Measurements from ENCODE around the gene RHOT2. TPM values are rescaled to one million over a fixed set of nuclear protein-coding genes. Genes with fewer than 3 reads are reported as not detected.

The RHOT2 gene
- total and polyA plus RNA-seq, 2 of the 8 experiments (the other 6 are each of a cell fraction or from before 2014, with no cell fraction given) = 149 to 194 TPM

DNA sequence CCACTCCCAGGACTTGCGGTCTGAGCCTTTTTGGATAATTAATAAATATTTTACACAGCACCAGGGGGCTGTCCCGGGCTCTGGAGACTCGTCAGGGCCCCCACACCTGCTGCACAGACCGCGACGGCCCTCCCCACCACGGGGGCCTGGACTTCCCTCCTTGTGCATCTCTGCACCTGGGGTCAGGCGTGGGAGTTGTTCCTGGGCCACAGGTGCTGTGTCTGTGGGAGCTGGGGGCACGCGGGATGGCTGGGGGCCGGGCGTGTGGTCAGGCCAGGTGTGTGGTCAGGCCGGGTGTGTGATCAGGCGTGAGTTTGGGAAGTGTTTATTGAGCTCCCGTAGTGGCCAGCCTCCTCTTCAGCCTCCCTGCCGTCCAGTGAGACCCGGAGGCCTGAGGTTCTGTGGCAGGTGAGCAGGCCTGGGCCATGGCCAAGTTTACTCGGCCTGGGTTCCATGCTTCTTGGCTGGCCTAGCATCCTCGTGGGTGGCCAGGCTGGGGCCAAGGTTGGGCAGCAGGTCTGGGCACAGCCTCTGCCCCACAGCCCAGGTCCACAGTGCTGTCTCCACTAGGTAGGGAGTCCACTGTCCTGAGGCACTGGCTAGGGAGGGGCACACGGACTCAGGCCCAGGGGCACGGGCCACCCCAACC lies 10.4 kb downstream of the RHOT2 start (continued):
- TF ChIP-seq, protein P1, sequence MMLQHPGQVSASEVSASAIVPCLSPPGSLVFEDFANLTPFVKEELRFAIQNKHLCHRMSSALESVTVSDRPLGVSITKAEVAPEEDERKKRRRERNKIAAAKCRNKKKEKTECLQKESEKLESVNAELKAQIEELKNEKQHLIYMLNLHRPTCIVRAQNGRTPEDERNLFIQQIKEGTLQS (IDR thresholded peaks at IDR 0.05; ENCODE audit: insufficient read depth, low read depth, low read length) = no peak
- TF ChIP-seq, protein P2, sequence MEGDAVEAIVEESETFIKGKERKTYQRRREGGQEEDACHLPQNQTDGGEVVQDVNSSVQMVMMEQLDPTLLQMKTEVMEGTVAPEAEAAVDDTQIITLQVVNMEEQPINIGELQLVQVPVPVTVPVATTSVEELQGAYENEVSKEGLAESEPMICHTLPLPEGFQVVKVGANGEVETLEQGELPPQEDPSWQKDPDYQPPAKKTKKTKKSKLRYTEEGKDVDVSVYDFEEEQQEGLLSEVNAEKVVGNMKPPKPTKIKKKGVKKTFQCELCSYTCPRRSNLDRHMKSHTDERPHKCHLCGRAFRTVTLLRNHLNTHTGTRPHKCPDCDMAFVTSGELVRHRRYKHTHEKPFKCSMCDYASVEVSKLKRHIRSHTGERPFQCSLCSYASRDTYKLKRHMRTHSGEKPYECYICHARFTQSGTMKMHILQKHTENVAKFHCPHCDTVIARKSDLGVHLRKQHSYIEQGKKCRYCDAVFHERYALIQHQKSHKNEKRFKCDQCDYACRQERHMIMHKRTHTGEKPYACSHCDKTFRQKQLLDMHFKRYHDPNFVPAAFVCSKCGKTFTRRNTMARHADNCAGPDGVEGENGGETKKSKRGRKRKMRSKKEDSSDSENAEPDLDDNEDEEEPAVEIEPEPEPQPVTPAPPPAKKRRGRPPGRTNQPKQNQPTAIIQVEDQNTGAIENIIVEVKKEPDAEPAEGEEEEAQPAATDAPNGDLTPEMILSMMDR (IDR thresholded peaks at IDR 0.05; ENCODE audit: control extremely low read depth in 1 of 3, insufficient read depth in 1 of 3, low read depth in 1 of 3, low read length in 3 of 3) = no peak
- TF ChIP-seq EZH2 (IDR thresholded peaks at IDR 0.05; ENCODE audit: low read depth, low read length, severe bottlenecking) = no peak
- TF ChIP-seq YY1 (IDR thresholded peaks at IDR 0.05; ENCODE audit: low read depth, low read length) = no peak

Measured in H1 (cell line).